ENCODE results near the gene RRP1B.

GRCh38 chr21:43736224-43736883, 77.0 kb downstream of the RRP1B start:
- no peak for TF ChIP-seq CTCF (IDR thresholded peaks at IDR 0.05)
- no peak for TF ChIP-seq POLR2A (IDR thresholded peaks at IDR 0.05)

All from right lobe of liver (tissue), 4 donors.